ENCODE measurements around the gene TMEM39B.

GRCh38 chr1:32116531-32116930 is 43.8 kb downstream of the TMEM39B start:
- no peak for TF ChIP-seq POLR2A (IDR thresholded peaks at IDR 0.05; ENCODE audit: low read length)
- TF ChIP-seq GATA1 (IDR thresholded peaks at IDR 0.05; ENCODE audit: low read depth, low read length), result no peak

All from erythroblast (primary cell).